CD4-positive, CD25-positive, alpha-beta regulatory T cell (primary cell): ENCODE results near the gene TPM1. TPM values are rescaled to one million over a fixed set of nuclear protein-coding genes. Genes with fewer than 3 reads are reported as not detected.

ENCODE experiments used
- ATAC-seq, 2 donors: fragments of 150-1000 bp; cut with Tn5 transposase; one replicate each; pipeline ENCODE4 v1.10.0; 2021; ENCODE audit warnings: low read depth in 2 of 2, moderate number of reproducible peaks in 2 of 2, moderate library complexity in 1 of 2
- DNase-seq, 3 donors: peaks; one replicate each; pipeline versions ENCODE4 v3.0.0 to v3.0.0-alpha.2; 2012 to 2022; ENCODE audit warnings: mixed read lengths in 1 of 3
- H3K27ac ChIP-seq: one replicate; pipeline ENCODE4 v1.7.0; 2013; ENCODE audit warnings: mild to moderate bottlenecking, low read length; ENCODE audit not compliant: insufficient read depth, poor library complexity, severe bottlenecking
- H3K27me3 ChIP-seq: one replicate; pipeline ENCODE4 v1.7.0; 2013; ENCODE audit warnings: low read length; ENCODE audit not compliant: control insufficient read depth, insufficient read depth
- H3K36me3 ChIP-seq: one replicate; pipeline ENCODE4 v1.7.0; 2013; ENCODE audit warnings: mild to moderate bottlenecking, low read length, moderate library complexity; ENCODE audit not compliant: control insufficient read depth, insufficient read depth
- H3K4me1 ChIP-seq: 2 replicates; pipeline ENCODE4 v1.7.0; 2013; ENCODE audit warnings: mild to moderate bottlenecking, low read length; ENCODE audit not compliant: insufficient read depth, control insufficient read depth, poor library complexity, severe bottlenecking
- H3K4me3 ChIP-seq: one replicate; pipeline ENCODE4 v1.7.0; 2013; ENCODE audit warnings: low read depth, mild to moderate bottlenecking, low read length, moderate library complexity
- H3K9me3 ChIP-seq, 2 experiments: 1 replicate in 1 of 2; 2 replicates in 1 of 2; pipeline ENCODE4 v1.7.0; 2013; ENCODE audit warnings: low read length in 2 of 2, mild to moderate bottlenecking in 1 of 2, moderate library complexity in 1 of 2; ENCODE audit not compliant: control insufficient read depth in 2 of 2
- H3K27ac Mint-ChIP-seq, 3 donors: one replicate each; pipeline ENCODE4 v1.8.0; 2020 to 2022; ENCODE audit warnings: mild to moderate bottlenecking in 3 of 3, mixed read lengths in 3 of 3, moderate library complexity in 2 of 3
- H3K27me3 Mint-ChIP-seq: one replicate; pipeline ENCODE4 v1.8.0; 2022; ENCODE audit warnings: mild to moderate bottlenecking, mixed read lengths
- H3K36me3 Mint-ChIP-seq: one replicate; pipeline ENCODE4 v1.8.0; 2020; ENCODE audit warnings: mixed read lengths
- H3K4me1 Mint-ChIP-seq, 4 donors: one replicate each; pipeline ENCODE4 v1.8.0; 2020 to 2022; ENCODE audit warnings: mixed read lengths in 4 of 4, mild to moderate bottlenecking in 1 of 4
- H3K4me3 Mint-ChIP-seq, 4 donors: one replicate each; pipeline ENCODE4 v1.8.0; 2020 to 2022; ENCODE audit warnings: mild to moderate bottlenecking in 4 of 4, mixed read lengths in 4 of 4, moderate library complexity in 3 of 4
- H3K9me3 Mint-ChIP-seq, 7 donors: one replicate each; pipeline ENCODE4 v1.8.0; 2020 to 2022; ENCODE audit warnings: mixed read lengths in 7 of 7, mild to moderate bottlenecking in 3 of 7, moderate library complexity in 2 of 7
- polyA plus RNA-seq, 4 donors: library from polyadenylated mRNA; unstranded; fragments of 300-500 nt; fragmentation: Illumina TruSeq; gene quantifications; one replicate each; pipeline ENCODE4 v1.2.3, GENCODE V29; 2021
- total RNA-seq: library from RNA; stranded (reverse); gene quantifications from one replicate; pipeline ENCODE4 v1.2.3, GENCODE V29; 2022

TPM1 gene
- total and polyA plus RNA-seq, 5 donors from 2014 or later = 7.2 to 12.1 (median 11.0) TPM

DNA sequence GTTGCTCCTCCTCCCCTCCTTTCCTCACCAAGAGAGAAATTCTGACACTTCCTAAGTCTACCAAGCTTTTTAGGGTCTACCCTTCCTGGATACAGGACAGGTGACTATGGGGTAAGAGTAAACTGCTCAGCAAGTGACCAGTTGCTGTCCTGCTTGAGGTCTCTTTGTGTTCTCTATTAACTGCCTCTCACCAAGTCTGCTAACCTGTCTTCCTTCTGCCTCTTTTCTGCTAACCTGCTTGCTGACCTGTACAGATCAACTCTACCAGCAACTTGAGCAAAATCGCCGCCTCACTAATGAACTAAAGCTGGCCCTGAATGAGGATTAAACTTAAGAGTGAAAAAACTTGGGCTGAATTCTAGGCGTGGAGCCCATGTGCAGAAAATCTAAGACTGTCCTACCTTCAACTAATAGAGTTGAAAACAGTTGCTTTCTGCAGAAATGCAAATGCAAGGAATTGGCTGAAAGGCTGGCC, 27.1 kb downstream of the TPM1 start:
- Mint-ChIP-seq H3K27me3 (no peaks in the 10 kb centered on the region), H3K4me3 (no peak overlapping the region), H3K9me3 (no peaks in the 10 kb centered on the region), H3K4me1 (no peaks in the 10 kb centered on the region), H3K36me3 (peaks cover 25% of the 10 kb centered on the region), H3K27ac (no peak overlapping the region)
- H3K27ac ChIP-seq = no peak overlapping the region
- ATAC-seq (no peak), DNase-seq (no peak)
- no peaks in the 10 kb centered on the region for H3K9me3 ChIP-seq
- H3K4me1 ChIP-seq = no peaks in the 10 kb centered on the region
- peaks cover 2% of the 10 kb centered on the region for H3K36me3 ChIP-seq
- H3K27me3 ChIP-seq = no peaks in the 10 kb centered on the region
- no peak overlapping the region for H3K4me3 ChIP-seq

DNA sequence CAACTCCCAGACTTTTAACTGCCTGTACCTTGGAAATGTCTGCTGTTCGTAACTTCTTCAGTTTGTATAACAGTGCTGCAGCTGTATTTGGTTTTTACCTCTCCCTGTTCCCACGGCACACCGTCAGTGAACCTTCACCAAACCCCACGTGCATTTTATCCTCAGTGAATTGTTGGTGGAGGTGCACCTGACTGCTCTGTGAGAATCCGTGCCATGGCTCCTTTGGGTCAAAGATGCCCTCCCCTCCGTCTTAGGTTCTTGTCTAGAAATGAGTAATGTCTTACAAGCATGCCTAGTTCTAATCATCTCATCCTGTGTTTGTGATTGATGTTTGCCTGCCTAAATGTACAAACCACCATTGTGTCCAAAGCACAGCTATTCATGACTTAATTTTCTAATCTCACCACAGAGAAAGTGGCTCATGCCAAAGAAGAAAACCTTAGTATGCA, 28.2 kb downstream of the TPM1 start:
- Mint-ChIP-seq H3K36me3 (peaks cover 21% of the 10 kb centered on the region), H3K27me3 (no peaks in the 10 kb centered on the region), H3K4me1 (no peaks in the 10 kb centered on the region), H3K4me3 (no peak overlapping the region), H3K9me3 (no peaks in the 10 kb centered on the region), H3K27ac (no peak overlapping the region)
- Histone ChIP-seq H3K27ac (no peak overlapping the region), H3K9me3 (no peaks in the 10 kb centered on the region), H3K36me3 (no peaks in the 10 kb centered on the region), H3K4me3 (no peak overlapping the region), H3K27me3 (no peaks in the 10 kb centered on the region), H3K4me1 (no peaks in the 10 kb centered on the region)
- ATAC-seq (no peak), DNase-seq (no peak)

DNA sequence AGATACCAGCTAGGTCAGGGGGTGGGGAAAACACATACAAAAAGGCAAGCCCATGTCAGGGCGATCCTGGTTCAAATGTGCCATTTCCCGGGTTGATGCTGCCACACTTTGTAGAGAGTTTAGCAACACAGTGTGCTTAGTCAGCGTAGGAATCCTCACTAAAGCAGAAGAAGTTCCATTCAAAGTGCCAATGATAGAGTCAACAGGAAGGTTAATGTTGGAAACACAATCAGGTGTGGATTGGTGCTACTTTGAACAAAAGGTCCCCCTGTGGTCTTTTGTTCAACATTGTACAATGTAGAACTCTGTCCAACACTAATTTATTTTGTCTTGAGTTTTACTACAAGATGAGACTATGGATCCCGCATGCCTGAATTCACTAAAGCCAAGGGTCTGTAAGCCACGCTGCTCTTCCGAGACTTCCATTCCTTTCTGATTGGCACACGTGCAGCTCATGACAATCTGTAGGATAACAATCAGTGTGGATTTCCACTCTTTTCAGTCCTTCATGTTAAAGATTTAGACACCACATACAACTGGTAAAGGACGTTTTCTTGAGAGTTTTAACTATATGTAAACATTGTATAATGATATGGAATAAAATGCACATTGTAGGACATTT, 28.9 kb downstream of the TPM1 start:
- DNase-seq = no peak
- H3K9me3 ChIP-seq = no peaks in the 10 kb centered on the region
- Mint-ChIP-seq H3K4me3 (no peak overlapping the region), H3K36me3 (peaks cover 17% of the 10 kb centered on the region), H3K27ac (no peak overlapping the region), H3K4me1 (no peaks in the 10 kb centered on the region), H3K27me3 (no peaks in the 10 kb centered on the region), H3K9me3 (no peaks in the 10 kb centered on the region)
- ATAC-seq = no peak
- no peak overlapping the region for H3K27ac ChIP-seq
- H3K27me3 ChIP-seq = no peaks in the 10 kb centered on the region
- no peaks in the 10 kb centered on the region for H3K4me1 ChIP-seq
- H3K4me3 ChIP-seq = no peak overlapping the region
- no peaks in the 10 kb centered on the region for H3K36me3 ChIP-seq

DNA sequence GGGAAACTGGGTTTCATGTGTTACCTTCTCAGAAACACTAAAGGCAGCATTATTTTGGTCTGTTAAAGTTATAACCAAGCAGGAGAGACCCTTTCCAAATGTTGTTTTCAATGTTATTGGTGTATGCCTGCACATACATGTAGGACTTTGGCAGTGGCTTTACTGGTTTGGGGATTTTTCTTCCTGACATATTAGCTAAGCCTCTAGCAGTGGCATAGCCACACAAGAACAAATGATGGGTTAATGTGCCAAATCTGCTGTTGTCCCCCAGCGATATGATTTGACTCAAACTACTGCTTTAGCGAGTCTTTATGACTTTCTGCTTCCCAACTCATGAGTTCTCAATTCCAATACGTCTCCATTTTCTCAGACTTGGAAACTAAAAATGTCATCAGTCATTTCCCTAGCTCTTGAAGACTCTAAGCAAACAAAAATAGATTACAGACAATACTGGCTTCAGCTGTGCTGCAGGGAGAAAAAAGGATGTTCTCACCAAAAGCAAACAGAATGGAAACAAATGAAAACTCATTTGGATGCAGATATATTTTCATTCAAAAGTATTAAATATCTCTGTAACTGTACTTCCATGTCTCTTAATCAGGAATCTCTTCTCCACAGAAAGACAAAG, 29.6 kb downstream of the TPM1 start:
- H3K27me3 ChIP-seq = no peaks in the 10 kb centered on the region
- H3K4me1 ChIP-seq = no peaks in the 10 kb centered on the region
- H3K4me3 ChIP-seq = no peak overlapping the region
- H3K27me3 Mint-ChIP-seq = peaks cover 3% of the 10 kb centered on the region
- H3K27ac Mint-ChIP-seq = no peak overlapping the region
- H3K36me3 ChIP-seq = no peaks in the 10 kb centered on the region
- no peak for DNase-seq
- no peak overlapping the region for H3K27ac ChIP-seq
- H3K9me3 Mint-ChIP-seq = no peaks in the 10 kb centered on the region
- H3K4me1 Mint-ChIP-seq = no peaks in the 10 kb centered on the region
- H3K36me3 Mint-ChIP-seq = peaks cover 11% of the 10 kb centered on the region
- no peaks in the 10 kb centered on the region for H3K9me3 ChIP-seq
- no peak for ATAC-seq
- H3K4me3 Mint-ChIP-seq = no peak overlapping the region

DNA sequence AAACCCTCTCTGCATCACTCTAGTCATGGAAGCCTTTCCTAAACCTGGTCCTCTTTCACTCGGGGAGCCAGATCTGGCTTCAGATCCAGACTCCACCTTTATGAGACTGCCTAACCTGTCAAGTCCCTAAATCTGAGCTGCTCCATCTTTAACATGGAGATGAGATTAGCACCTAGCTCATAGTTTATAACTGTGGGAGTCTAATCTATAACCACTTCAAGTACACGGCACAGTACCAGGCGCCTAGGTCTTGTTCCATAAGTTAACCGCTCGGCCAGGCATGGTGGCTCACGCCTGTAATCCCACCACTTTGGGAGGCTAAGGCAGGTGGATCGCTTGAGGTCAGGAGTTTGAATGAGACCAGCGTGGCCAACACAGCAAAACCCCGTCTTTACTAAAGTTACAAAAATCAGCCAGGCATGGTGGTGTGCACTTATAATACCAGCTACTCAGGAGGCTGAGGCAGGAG, 30.3 kb downstream of the TPM1 start:
- Mint-ChIP-seq H3K9me3 (no peaks in the 10 kb centered on the region), H3K27ac (no peak overlapping the region), H3K4me3 (no peak overlapping the region), H3K27me3 (peaks cover 5% of the 10 kb centered on the region), H3K36me3 (peaks cover 8% of the 10 kb centered on the region), H3K4me1 (no peaks in the 10 kb centered on the region)
- DNase-seq = no peak
- H3K36me3 ChIP-seq = no peaks in the 10 kb centered on the region
- no peak overlapping the region for H3K27ac ChIP-seq
- no peak overlapping the region for H3K4me3 ChIP-seq
- no peaks in the 10 kb centered on the region for H3K27me3 ChIP-seq
- H3K4me1 ChIP-seq = no peaks in the 10 kb centered on the region
- no peak for ATAC-seq
- no peaks in the 10 kb centered on the region for H3K9me3 ChIP-seq

DNA sequence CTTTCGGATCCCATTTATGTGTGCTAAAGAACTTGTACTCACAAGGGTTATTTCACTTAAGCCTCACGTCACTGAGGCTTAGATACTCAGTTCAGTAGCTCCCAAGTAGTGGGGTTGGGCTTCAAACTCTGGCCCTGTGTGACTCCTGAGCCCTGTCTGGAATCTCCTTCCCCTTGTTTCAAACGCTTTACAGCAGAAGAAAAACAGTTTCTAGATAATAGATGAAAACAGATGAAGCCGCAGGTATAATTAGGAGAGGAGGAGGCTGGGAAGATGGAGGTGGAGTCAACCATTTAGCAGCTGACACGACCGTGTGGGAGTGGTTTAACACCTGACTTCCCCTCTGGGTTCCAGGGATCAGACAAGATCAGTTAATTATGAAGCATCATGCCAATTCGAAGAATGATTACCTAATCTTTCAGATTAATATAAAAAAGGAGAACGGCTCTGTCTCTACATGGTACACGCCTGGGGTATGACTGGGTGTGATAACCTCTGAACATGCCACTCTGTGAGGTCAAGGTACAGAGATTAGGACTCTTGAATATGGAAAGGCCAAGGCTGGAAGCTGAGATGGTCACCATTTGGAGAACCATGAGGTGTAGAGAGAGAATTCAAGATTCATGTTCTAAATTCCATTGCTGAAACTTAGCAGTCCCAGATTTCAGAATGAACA, 31.1 kb downstream of the TPM1 start:
- H3K27ac ChIP-seq = no peak overlapping the region
- H3K27ac Mint-ChIP-seq = no peak overlapping the region
- H3K4me1 Mint-ChIP-seq = no peaks in the 10 kb centered on the region
- H3K36me3 ChIP-seq = no peaks in the 10 kb centered on the region
- H3K4me3 Mint-ChIP-seq = no peak overlapping the region
- no peaks in the 10 kb centered on the region for H3K27me3 ChIP-seq
- H3K4me3 ChIP-seq = no peak overlapping the region
- H3K36me3 Mint-ChIP-seq = peaks cover 4% of the 10 kb centered on the region
- no peaks in the 10 kb centered on the region for H3K9me3 ChIP-seq
- no peaks in the 10 kb centered on the region for H3K9me3 Mint-ChIP-seq
- ATAC-seq = no peak
- H3K27me3 Mint-ChIP-seq = peaks cover 8% of the 10 kb centered on the region
- DNase-seq = no peak
- no peaks in the 10 kb centered on the region for H3K4me1 ChIP-seq

DNA sequence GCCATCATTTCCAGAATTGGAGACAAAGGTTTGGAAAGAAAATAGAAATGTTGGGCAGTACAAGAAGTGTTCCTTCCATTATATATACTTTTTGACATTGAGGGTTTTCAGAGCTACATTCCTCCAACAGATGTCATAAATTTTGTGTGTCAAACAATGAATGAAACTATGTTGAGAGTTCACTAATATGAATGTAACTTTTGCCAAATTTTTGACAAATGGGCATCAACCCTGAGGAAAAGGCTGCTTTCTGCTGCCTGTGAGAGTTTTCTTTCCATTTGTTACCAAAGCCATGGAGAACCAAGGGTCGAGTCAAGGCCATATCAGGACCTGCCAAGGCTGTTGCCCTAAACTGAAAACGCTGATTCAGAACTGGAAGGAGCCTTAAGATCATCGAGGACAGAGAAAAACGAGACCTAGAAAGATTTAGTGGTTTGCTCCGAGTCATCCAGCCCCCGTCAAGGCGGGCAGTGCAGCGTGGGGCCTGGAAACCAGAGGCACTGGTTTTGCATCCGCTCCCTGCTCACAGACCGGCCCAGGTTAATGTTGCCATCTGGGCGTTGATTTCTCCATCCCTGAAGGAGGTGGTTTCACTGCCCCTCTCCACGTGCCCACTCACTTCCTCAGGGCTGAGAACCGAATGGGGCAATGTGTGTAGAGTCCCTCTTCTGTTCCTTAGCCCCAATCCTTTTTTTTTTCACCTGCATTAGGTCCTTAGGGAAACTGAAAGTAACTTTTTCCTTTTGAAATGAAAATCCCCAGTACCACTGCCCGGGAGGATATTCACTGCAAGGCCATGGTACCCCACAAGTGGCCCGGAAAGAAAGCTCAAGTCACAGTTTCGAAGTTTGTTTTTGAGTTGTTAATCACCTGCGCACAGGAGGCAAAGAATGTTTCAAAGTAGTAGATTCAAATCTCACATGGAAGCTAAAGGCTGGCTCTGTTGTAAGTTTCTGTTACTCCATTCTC, 32.8 kb downstream of the TPM1 start:
- Histone ChIP-seq H3K27me3 (no peaks in the 10 kb centered on the region), H3K27ac (no peak overlapping the region), H3K9me3 (no peaks in the 10 kb centered on the region), H3K4me3 (no peak overlapping the region), H3K36me3 (no peaks in the 10 kb centered on the region), H3K4me1 (no peaks in the 10 kb centered on the region)
- Mint-ChIP-seq H3K9me3 (no peaks in the 10 kb centered on the region), H3K27me3 (peaks cover 11% of the 10 kb centered on the region), H3K36me3 (peaks cover 4% of the 10 kb centered on the region), H3K27ac (no peak overlapping the region), H3K4me1 (no peaks in the 10 kb centered on the region), H3K4me3 (no peak overlapping the region)
- no peak for DNase-seq
- ATAC-seq = no peak
